GM23248 (cell line): ENCODE results near the gene ASXL2. TPM values are rescaled to one million over a fixed set of nuclear protein-coding genes. Genes with fewer than 3 reads are reported as not detected.

ENCODE experiments used
- DNase-seq: peaks from one replicate; pipeline ENCODE4 v3.0.0-alpha.2; 2015
- H2AFZ ChIP-seq: fragments of 200-600 bp; sonication (generic); 2 replicates; pipeline ENCODE4 v1.6.1; 2016; ENCODE audit warnings: antibody characterized with exemption
- H3F3A ChIP-seq: fragments of 200-600 bp; sonication (generic); 2 replicates; pipeline ENCODE4 v1.6.1; 2016; ENCODE audit warnings: mild to moderate bottlenecking, antibody characterized with exemption, mixed run types; ENCODE audit not compliant: insufficient read depth
- H3K27ac ChIP-seq: fragments of 200-600 bp; sonication (generic); 2 replicates; pipeline ENCODE4 v1.5.1; 2016; ENCODE audit warnings: mild to moderate bottlenecking
- H3K27me3 ChIP-seq: fragments of 200-600 bp; sonication (generic); replicated peaks from 2 replicates; pipeline ENCODE4 v1.6.1; 2016; ENCODE audit warnings: mild to moderate bottlenecking; ENCODE audit not compliant: insufficient read depth
- H3K36me3 ChIP-seq: fragments of 200-600 bp; sonication (generic); 2 replicates; pipeline ENCODE4 v1.6.1; 2016; ENCODE audit warnings: low read depth, mild to moderate bottlenecking
- H3K4me1 ChIP-seq: fragments of 200-600 bp; sonication (generic); 2 replicates; pipeline ENCODE4 v1.6.1; 2016; ENCODE audit warnings: mild to moderate bottlenecking; ENCODE audit not compliant: insufficient read depth
- H3K4me2 ChIP-seq: fragments of 200-600 bp; sonication (generic); one replicate; pipeline ENCODE4 v1.6.1; 2016; ENCODE audit warnings: mild to moderate bottlenecking; ENCODE audit not compliant: unreplicated experiment
- H3K4me3 ChIP-seq: fragments of 200-600 bp; sonication (generic); 2 replicates; pipeline ENCODE4 v1.5.1; 2016; ENCODE audit warnings: mild to moderate bottlenecking
- H3K79me2 ChIP-seq: fragments of 200-600 bp; sonication (generic); 2 replicates; pipeline ENCODE4 v1.6.1; 2016; ENCODE audit warnings: mild to moderate bottlenecking; ENCODE audit not compliant: insufficient read depth
- H3K9ac ChIP-seq: fragments of 200-600 bp; sonication (generic); 2 replicates; pipeline ENCODE4 v1.6.1; 2016; ENCODE audit warnings: mild to moderate bottlenecking
- H3K9me2 ChIP-seq: fragments of 200-600 bp; sonication (generic); 2 replicates; pipeline ENCODE4 v1.6.1; 2016; ENCODE audit warnings: mixed run types, mild to moderate bottlenecking, moderate library complexity; ENCODE audit not compliant: insufficient read depth
- H3K9me3 ChIP-seq: fragments of 200-600 bp; sonication (generic); one replicate; pipeline ENCODE4 v1.6.1; 2017; ENCODE audit warnings: low read depth
- H4K20me1 ChIP-seq: fragments of 200-600 bp; sonication (generic); 2 replicates; pipeline ENCODE4 v1.6.0; 2016; ENCODE audit not compliant: insufficient read depth
- EZH2 ChIP-seq: fragments of 200-600 bp; sonication (generic); IDR thresholded peaks from 2 replicates; pipeline ENCODE4 v1.6.1; 2018; ENCODE audit warnings: antibody characterized with exemption, mild to moderate bottlenecking; ENCODE audit not compliant: insufficient read depth, poor library complexity, severe bottlenecking
- EZH2phosphoT487 ChIP-seq: fragments of 200-600 bp; sonication (generic); IDR thresholded peaks from 2 replicates; pipeline ENCODE4 v1.6.1; 2018; ENCODE audit warnings: antibody characterized with exemption, moderate library complexity, mild to moderate bottlenecking, low read depth; ENCODE audit not compliant: insufficient read depth
- WGBS, 2 experiments: methylation state at CpG; one replicate each; pipeline ENCODE4 v1.1.6; 2015 to 2017; ENCODE audit warnings: low lambda C conversion rate in 2 of 2, low coverage in 1 of 2; ENCODE audit errors: missing lambda C conversion rate in 2 of 2; 5-methylcytosine and 5-hydroxymethylcytosine counted together
- in situ Hi-C: fragments of 300-500 bp; cut with MboI; formaldehyde crosslinking; loops from 2 replicates; pipeline ENCODE4 v1.15.0; 2020
- polyA plus RNA-seq: library from polyadenylated mRNA; unstranded; fragments of >200 nt; fragmentation: Nextera tagmentation; extraction: Ambion mirVana; gene quantifications from 2 replicates; pipeline ENCODE4 v1.2.1, GENCODE V29; 2016
- total RNA-seq: library from RNA; depleted of rRNA; stranded (reverse); fragments of >200 nt; shearing (Covaris generic); gene quantifications from 2 replicates; pipeline ENCODE4 v1.2.3, GENCODE V29; 2014

Gene ASXL2
- total and polyA plus RNA-seq, 2 experiments from 2014 or later = 4.5 to 9.5 TPM

GRCh38 chr2:25824718-25825117, 53.6 kb downstream of the ASXL2 start:
- DNase-seq = no peak
- Histone ChIP-seq H3K9me2 (no peaks in the 10 kb centered on the region), H3K27ac (no peak overlapping the region), H3K27me3 (no peaks in the 10 kb centered on the region), H3K36me3 (no peaks in the 10 kb centered on the region), H3F3A (no peaks in the 10 kb centered on the region), H3K79me2 (peaks cover 56% of the 10 kb centered on the region), H3K9me3 (no peaks in the 10 kb centered on the region), H4K20me1 (no peaks in the 10 kb centered on the region; the same call in 1 of the 2 replicates), H3K4me3 (no peak overlapping the region), H3K4me1 (peaks cover 5% of the 10 kb centered on the region; the same call in 1 of the 2 replicates), H2AFZ (no peak overlapping the region), H3K4me2 (no peak overlapping the region), H3K9ac (no peak overlapping the region)
- in situ Hi-C loops = no loop called here
- TF ChIP-seq EZH2phosphoT487 (no peak), EZH2 (no peak)
- 94 to 100% methylated on average over 1 of the region's 1 CpG for WGBS, 2 experiments

DNA sequence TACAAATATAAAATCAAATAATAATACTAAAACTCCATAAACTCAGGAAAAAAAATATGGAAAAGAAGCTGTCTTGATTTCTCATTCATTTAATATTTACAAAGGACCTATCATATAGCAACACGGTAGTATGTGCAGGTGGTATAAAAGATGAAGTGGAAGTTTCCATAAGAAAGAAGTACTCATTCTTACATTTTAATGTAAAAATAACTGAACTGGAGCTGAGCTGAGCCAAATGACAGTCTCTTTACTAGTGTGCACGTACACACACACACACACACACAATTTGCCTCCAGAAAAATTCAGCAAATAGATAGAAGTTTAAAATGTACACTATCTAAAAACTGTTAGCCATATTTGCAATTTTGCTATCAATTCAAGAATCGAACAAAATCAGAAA, 54.1 kb downstream of the ASXL2 start:
- Histone ChIP-seq H2AFZ (no peak overlapping the region), H3F3A (no peaks in the 10 kb centered on the region), H3K4me3 (no peak overlapping the region), H3K9me3 (no peaks in the 10 kb centered on the region), H3K4me1 (peaks cover 5% of the 10 kb centered on the region; the same call in 1 of the 2 replicates), H3K9me2 (no peaks in the 10 kb centered on the region), H3K27me3 (no peaks in the 10 kb centered on the region), H3K4me2 (no peak overlapping the region), H3K9ac (no peak overlapping the region), H3K27ac (no peak overlapping the region), H4K20me1 (no peaks in the 10 kb centered on the region; the same call in 1 of the 2 replicates), H3K36me3 (no peaks in the 10 kb centered on the region), H3K79me2 (peaks cover 53% of the 10 kb centered on the region)
- no peak for TF ChIP-seq EZH2
- no peak for TF ChIP-seq EZH2phosphoT487
- DNase-seq = no peak
- in situ Hi-C loops = no loop called here
- 90% methylated on average over 3 of the region's 3 CpGs for WGBS, 2 experiments

DNA sequence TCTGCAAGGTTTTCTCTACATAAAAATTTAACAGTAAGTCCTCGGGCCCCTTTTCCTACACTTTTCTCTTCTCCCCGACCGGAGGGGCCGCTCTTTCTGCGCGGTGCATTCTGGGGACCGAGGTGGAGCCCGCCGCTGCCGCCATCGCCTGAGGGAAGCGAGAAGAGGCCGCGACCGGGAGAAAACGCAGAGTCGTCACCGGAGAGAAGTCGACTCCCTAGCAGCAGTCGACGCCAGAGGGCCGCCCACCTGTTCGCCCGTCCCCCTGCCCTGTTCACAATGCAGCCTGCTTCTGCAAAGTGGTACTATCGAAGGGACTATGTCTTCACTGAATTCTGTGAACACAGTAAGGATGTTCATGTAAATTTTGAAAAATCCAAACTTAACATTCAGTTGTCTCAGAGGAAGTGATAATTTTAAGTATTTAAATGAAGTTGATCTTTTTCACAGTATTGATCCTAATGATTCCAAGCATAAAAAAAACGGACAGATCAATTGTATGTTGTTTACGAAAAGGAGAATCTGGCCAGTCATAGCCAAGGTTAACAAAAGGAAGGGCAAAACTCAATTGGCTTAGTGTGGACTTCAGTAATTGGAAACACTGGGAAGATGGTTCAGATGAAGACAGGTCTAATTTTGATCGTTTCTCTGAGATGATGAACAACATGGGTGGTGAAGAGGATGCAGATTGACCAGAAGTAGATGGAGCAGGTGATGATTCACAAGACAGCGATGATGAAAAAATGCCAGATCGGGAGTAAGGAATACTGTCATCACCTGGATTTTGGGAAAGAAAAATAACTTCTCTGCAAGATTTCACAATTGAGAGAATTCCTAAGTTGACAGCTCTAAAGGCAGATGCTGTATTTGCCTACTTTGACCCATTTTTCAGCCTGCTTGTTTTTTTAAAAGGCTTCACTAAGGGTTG, 55.8 kb downstream of the ASXL2 start:
- no peaks in the 10 kb centered on the region for H3K9me3 ChIP-seq
- H3K27me3 ChIP-seq = no peaks in the 10 kb centered on the region
- H4K20me1 ChIP-seq = no peaks in the 10 kb centered on the region; the same call in 1 of the 2 replicates
- no peak overlapping the region for H2AFZ ChIP-seq
- in situ Hi-C loops = no loop called here
- no peak overlapping the region for H3K27ac ChIP-seq
- no peak for TF ChIP-seq EZH2phosphoT487
- no peak for TF ChIP-seq EZH2
- H3K4me2 ChIP-seq = no peak overlapping the region
- no peak overlapping the region for H3K9ac ChIP-seq
- peaks cover 57% of the 10 kb centered on the region for H3K79me2 ChIP-seq
- WGBS, 2 experiments = 78 to 80% methylated on average over 24 to 30 of the region's 30 CpGs
- DNase-seq = peak; percentile 7
- H3K4me1 ChIP-seq = peaks cover 5% of the 10 kb centered on the region; the same call in 1 of the 2 replicates
- no peaks in the 10 kb centered on the region for H3K9me2 ChIP-seq
- no peaks in the 10 kb centered on the region for H3F3A ChIP-seq
- H3K4me3 ChIP-seq = no peak overlapping the region
- H3K36me3 ChIP-seq = no peaks in the 10 kb centered on the region

GRCh38 chr2:25821225-25822056, 56.8 kb downstream of the ASXL2 start:
- Histone ChIP-seq H3K9me3 (no peaks in the 10 kb centered on the region), H3K27me3 (no peaks in the 10 kb centered on the region), H3K4me1 (peaks cover 5% of the 10 kb centered on the region; the same call in 1 of the 2 replicates), H3K36me3 (no peaks in the 10 kb centered on the region), H3K79me2 (peaks cover 57% of the 10 kb centered on the region), H3K4me3 (no peak overlapping the region), H3F3A (no peaks in the 10 kb centered on the region), H3K4me2 (no peak overlapping the region), H3K9me2 (no peaks in the 10 kb centered on the region), H4K20me1 (no peaks in the 10 kb centered on the region; the same call in 1 of the 2 replicates), H3K9ac (no peak overlapping the region), H2AFZ (no peak overlapping the region), H3K27ac (no peak overlapping the region)
- in situ Hi-C loops = no loop called here
- no peak for DNase-seq
- TF ChIP-seq EZH2phosphoT487 = no peak
- no peak for TF ChIP-seq EZH2
- WGBS, 2 experiments = 94 to 97% methylated on average over 9 of the region's 9 CpGs
